ENCODE measurements around the gene RTBDN. TPM values are rescaled to one million over a fixed set of nuclear protein-coding genes. Genes with fewer than 3 reads are reported as not detected.

The RTBDN gene
- total and polyA plus RNA-seq, 10 of the 15 experiments (the other 5 are each of a cell fraction or from before 2014, with no cell fraction given): 0.45 TPM; not detected in 9

- TF ChIP-seq SMC3 (IDR thresholded peaks at IDR 0.05; ENCODE audit: borderline replicate concordance, low read length): no peak
- no peak for TF ChIP-seq ZNF384 (IDR thresholded peaks at IDR 0.05; ENCODE audit: borderline replicate concordance, low read depth, low read length)
- TF ChIP-seq SMAD5 (IDR thresholded peaks at IDR 0.05; ENCODE audit: low read depth): no peak
- no peak for TF ChIP-seq IRF5 (IDR thresholded peaks at IDR 0.05; ENCODE audit: borderline replicate concordance)
- peak; percentile 45; the same call in 1 of the 2 replicates for TF ChIP-seq RELB (IDR thresholded peaks at IDR 0.05; ENCODE audit: low read depth)
- no peak for TF ChIP-seq E2F8 (IDR thresholded peaks at IDR 0.05; ENCODE audit: low read depth, partially characterized antibody)
- no peak for TF ChIP-seq EGR1 (IDR thresholded peaks at IDR 0.05; ENCODE audit: borderline replicate concordance in 1 of 2, low read depth in 2 of 2, low read length in 2 of 2)
- TF ChIP-seq STAT1 (conservative IDR thresholded peaks at IDR 0.05): no peak
- TF ChIP-seq NRF1 (conservative IDR thresholded peaks at IDR 0.05; ENCODE audit: low read depth, low read length): no peak
- TF ChIP-seq WRNIP1 (IDR thresholded peaks at IDR 0.05; ENCODE audit: borderline replicate concordance, low read depth, low read length): no peak
- TF ChIP-seq, protein P1, sequence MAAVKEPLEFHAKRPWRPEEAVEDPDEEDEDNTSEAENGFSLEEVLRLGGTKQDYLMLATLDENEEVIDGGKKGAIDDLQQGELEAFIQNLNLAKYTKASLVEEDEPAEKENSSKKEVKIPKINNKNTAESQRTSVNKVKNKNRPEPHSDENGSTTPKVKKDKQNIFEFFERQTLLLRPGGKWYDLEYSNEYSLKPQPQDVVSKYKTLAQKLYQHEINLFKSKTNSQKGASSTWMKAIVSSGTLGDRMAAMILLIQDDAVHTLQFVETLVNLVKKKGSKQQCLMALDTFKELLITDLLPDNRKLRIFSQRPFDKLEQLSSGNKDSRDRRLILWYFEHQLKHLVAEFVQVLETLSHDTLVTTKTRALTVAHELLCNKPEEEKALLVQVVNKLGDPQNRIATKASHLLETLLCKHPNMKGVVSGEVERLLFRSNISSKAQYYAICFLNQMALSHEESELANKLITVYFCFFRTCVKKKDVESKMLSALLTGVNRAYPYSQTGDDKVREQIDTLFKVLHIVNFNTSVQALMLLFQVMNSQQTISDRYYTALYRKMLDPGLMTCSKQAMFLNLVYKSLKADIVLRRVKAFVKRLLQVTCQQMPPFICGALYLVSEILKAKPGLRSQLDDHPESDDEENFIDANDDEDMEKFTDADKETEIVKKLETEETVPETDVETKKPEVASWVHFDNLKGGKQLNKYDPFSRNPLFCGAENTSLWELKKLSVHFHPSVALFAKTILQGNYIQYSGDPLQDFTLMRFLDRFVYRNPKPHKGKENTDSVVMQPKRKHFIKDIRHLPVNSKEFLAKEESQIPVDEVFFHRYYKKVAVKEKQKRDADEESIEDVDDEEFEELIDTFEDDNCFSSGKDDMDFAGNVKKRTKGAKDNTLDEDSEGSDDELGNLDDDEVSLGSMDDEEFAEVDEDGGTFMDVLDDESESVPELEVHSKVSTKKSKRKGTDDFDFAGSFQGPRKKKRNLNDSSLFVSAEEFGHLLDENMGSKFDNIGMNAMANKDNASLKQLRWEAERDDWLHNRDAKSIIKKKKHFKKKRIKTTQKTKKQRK (IDR thresholded peaks at IDR 0.05; ENCODE audit: low read depth, low read length): no peak
- peak; percentile 72 for TF ChIP-seq DPF2 (IDR thresholded peaks at IDR 0.05)
- TF ChIP-seq YY1 (IDR thresholded peaks at IDR 0.05; ENCODE audit: low read depth, low read length): peak; percentile 15; the same call in 1 of the 2 replicates
- no peak for TF ChIP-seq TCF3 (IDR thresholded peaks at IDR 0.05; ENCODE audit: borderline replicate concordance, insufficient read depth, low read depth, low read length)
- TF ChIP-seq PRDM15 (CRISPR knock-in tag; IDR thresholded peaks at IDR 0.05): no peak
- no peak for TF ChIP-seq HCFC1 (IDR thresholded peaks at IDR 0.05; ENCODE audit: low read length)
These were observed 48.1 kb downstream of the RTBDN start (continued) for GRCh38 chr19:12786141-12786870.
